ENCODE data around the gene SRPK3. TPM values are rescaled to one million over a fixed set of nuclear protein-coding genes. Genes with fewer than 3 reads are reported as not detected.

The SRPK3 gene
- total and polyA plus RNA-seq, 4 donors: 0.05 TPM; not detected in 3

- Histone ChIP-seq H3K27me3 (ENCODE audit: control insufficient read depth in 4 of 4, insufficient read depth in 4 of 4, low read length in 3 of 4) (peaks cover 0 to 4% (median 0%) of the 10 kb centered on the region in 4 donors), H3K4me1 (ENCODE audit: control insufficient read depth in 4 of 4, insufficient read depth in 4 of 4, low read length in 3 of 4) (peaks cover 0 to 5% (median 2%) of the 10 kb centered on the region in 4 donors), H3K27ac (ENCODE audit: low read depth in 1 of 2, low read length in 2 of 2) (no peak overlapping the region), H3K36me3 (ENCODE audit: control insufficient read depth in 4 of 4, insufficient read depth in 3 of 4, low read depth in 1 of 4, low read length in 3 of 4) (no peaks in the 10 kb centered on the region), H3K9ac (ENCODE audit: low read depth in 1 of 2, low read length in 2 of 2) (no peak overlapping the region), H3K4me3 (ENCODE audit: low read depth in 1 of 3, low read length in 3 of 3) (no peak overlapping the region), H3K9me3 (ENCODE audit: control insufficient read depth in 4 of 4, low read length in 3 of 4) (no peaks in the 10 kb centered on the region)
- no peak for TF ChIP-seq RXRA (IDR thresholded peaks at IDR 0.05)
- TF ChIP-seq NR2F2 (IDR thresholded peaks at IDR 0.05): no peak
- no peak for TF ChIP-seq ZBTB33 (IDR thresholded peaks at IDR 0.05)
- no peak for TF ChIP-seq FOXA2 (IDR thresholded peaks at IDR 0.05)
- TF ChIP-seq JUND (IDR thresholded peaks at IDR 0.05): no peak
- TF ChIP-seq FOXA1 (IDR thresholded peaks at IDR 0.05): no peak
- TF ChIP-seq ATF3 (IDR thresholded peaks at IDR 0.05): no peak
- no peak for TF ChIP-seq EGR1 (IDR thresholded peaks at IDR 0.05; ENCODE audit: low read depth in 2 of 2)
- no peak for TF ChIP-seq GABPA (IDR thresholded peaks at IDR 0.05 in 1 of 2, conservative IDR thresholded peaks at IDR 0.05 in 1 of 2)
- TF ChIP-seq TAF1 (conservative IDR thresholded peaks at IDR 0.05): no peak
- no peak for TF ChIP-seq CTCF (IDR thresholded peaks at IDR 0.05; ENCODE audit: low read depth, low read length, missing input control)
- TF ChIP-seq REST (IDR thresholded peaks at IDR 0.05): no peak
- TF ChIP-seq HNF4A (conservative IDR thresholded peaks at IDR 0.05): no peak
- no peak for TF ChIP-seq SP1 (IDR thresholded peaks at IDR 0.05)
- no peak for TF ChIP-seq YY1 (IDR thresholded peaks at IDR 0.05)
- TF ChIP-seq HNF4G (IDR thresholded peaks at IDR 0.05): no peak
- no peak for DNase-seq (ENCODE audit: low spot score)
- WGBS: 63% methylated on average over 23 of the region's 23 CpGs
These were observed 50.7 kb downstream of the SRPK3 start for GRCh38 chrX:153831429-153832150.

Data from liver (tissue), 9 donors.